GM10266 (cell line): ENCODE data around the gene DSCAM.
"Not testable (repeated sequence)": the region's sequence is repeated elsewhere in the genome, so short reads cannot be mapped to it uniquely, and the experiment has no call there.

ENCODE experiments used
- DNase-seq: peaks from one replicate; pipeline ENCODE4 v3.0.0; 2012; ENCODE audit errors: extremely low spot score
- CTCF ChIP-seq: IDR thresholded peaks from 2 replicates; pipeline ENCODE4 v1.5.1; 2012; ENCODE audit warnings: mild to moderate bottlenecking, low read depth; ENCODE audit not compliant: control insufficient read depth, insufficient read depth; ENCODE audit errors: missing control alignments

The DSCAM gene

DNA sequence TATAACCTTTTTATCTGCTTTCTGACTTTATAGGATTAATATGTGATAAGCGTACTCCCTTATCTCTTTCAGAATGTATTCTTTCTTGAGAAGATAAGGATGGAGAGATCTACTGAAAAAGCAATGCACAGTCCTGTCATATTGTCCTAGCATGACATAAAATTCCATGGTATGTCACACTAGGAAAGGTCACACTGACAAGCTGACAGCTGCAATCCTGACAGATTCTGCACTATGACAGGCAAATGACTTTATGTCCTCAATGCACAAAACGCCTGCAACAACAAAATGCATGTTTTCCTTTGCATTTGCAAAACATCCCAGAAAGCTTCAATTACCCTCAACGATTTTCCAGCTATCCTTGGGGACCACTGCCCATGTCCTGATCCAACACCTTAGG is 393.8 kb downstream of the DSCAM start:
- no peak for TF ChIP-seq CTCF
- no peak for DNase-seq

- TF ChIP-seq CTCF = no peak
- DNase-seq = no peak
Observed at GRCh38 chr21:40452548-40452947, 394.4 kb downstream of the DSCAM start.

GRCh38 chr21:40447016-40447415 is 399.9 kb downstream of the DSCAM start:
- TF ChIP-seq CTCF = no peak

DNA sequence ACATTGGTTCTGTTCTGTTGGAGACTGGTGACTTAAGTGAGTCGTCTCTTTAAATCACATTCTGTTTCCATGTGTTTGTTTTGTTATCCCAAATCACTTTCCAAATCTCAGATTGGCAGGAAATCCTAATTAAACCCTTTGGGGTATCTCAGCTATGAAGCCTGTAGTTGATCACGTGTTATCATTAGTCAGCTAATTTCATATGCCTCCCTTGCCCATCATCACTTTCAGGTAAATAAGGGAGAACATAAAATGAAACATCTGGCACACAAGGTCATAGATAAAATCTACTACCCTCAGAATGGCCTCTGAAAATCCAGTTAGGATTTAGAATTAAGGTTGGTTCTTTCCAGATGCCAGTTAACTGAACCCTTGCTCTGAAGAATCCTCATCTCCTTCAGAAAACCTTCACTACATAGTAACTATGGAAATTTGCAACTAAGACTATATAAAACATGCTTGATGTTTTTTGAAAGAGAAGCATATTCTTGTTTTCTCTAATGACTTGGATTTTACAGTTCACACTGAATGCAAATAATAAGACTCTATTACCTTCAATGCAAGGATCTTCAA is 401.5 kb downstream of the DSCAM start:
- TF ChIP-seq CTCF = no peak
- DNase-seq = no peak

More at GRCh38 chr21:40447016-40447415, 399.9 kb downstream of the DSCAM start:
- no peak for DNase-seq

DNA sequence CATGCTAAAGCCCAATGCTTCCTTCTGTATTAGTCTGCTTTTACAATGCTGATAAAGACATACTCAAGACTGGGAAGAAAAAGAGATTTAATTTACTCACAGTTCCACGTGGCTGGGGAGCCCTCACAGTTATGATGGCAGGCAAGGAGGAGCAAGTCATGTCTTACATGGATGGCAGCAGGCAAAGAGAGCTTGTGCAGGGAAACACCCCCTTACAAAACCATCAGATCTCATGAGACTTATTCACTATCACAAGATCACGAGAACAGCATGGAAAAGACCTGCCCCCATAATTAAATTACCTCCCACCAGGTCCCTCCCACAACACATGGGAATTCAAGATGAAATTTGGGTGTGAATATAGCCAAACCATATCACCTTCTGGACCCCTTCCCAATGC is 407.4 kb downstream of the DSCAM start:
- not testable (repeated sequence) for DNase-seq

DNA sequence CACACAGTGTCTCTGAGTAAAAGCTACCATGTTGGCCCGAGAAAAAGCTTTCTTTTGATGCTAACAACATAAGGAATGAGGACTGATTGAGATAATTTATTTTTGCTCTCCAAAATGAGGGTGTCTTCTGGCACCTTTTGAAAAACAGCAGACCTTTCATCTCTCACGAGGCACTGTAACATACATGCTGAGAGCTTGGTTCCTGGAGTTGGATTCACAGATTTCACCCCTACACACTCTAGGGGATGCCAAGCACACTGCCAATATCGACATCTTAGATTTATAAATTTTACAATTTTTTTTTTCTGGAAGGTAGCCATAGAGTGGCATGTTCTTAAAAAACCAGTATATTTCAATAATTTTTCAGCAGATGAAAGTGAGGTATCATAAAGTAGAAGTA is 408.3 kb downstream of the DSCAM start:
- no peak for DNase-seq
- TF ChIP-seq CTCF = no peak

DNA sequence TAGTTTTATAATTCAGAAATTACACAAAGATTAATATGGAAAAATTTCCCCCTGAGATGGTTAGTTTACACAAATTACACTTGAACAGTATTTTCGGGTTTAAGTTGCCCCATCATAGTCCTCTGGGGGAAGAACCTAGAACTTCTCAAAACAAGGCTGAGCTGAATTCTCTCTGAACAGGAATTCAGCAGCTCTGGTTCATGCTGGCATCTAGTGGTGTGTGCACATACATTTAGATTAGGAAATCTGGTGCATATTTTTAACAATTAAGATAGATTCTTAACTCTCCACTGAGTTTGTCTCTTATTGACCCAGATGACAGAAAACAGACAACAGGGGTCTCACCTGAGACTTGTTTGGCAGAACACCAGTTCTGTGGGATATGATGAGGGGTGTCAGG is 410.7 kb downstream of the DSCAM start:
- TF ChIP-seq CTCF = no peak
- DNase-seq = no peak

DNA sequence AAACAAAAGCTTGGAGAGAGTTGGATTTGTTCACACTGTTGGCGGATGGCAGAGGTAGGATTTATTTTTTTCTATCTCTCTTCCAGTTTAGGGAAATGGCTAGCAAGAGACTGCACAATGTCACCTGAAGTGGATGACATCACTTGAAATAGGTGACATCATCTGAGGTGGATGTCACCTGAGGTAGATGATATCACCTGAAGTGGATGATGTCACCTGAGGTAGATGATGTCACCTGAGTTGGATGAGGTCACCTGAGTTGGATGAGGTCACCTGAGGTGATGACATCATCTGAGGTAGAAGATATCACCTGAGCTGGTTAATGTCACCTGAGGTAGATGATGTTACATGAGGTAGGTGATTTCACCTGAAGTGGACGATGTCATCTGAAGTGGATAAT is 413.4 kb downstream of the DSCAM start:
- DNase-seq = no peak
- TF ChIP-seq CTCF = no peak
